VCaP (cell line): ENCODE data around the gene CHRNE.

ENCODE experiments used
- H3K27ac ChIP-seq: fragments of 450-650 bp; 2 replicates; pipeline ENCODE4 v1.5.1; 2017
- TF ChIP-seq, protein P1 (sequence below): fragments of 450-650 bp; conservative IDR thresholded peaks from 2 replicates; pipeline ENCODE4 v1.5.1; 2017; ENCODE audit warnings: mild to moderate bottlenecking, moderate library complexity

Gene CHRNE

GRCh38 chr17:4854111-4854681 is 48.7 kb downstream of the CHRNE start:
- no peak overlapping the region for H3K27ac ChIP-seq
- TF ChIP-seq, protein P1, sequence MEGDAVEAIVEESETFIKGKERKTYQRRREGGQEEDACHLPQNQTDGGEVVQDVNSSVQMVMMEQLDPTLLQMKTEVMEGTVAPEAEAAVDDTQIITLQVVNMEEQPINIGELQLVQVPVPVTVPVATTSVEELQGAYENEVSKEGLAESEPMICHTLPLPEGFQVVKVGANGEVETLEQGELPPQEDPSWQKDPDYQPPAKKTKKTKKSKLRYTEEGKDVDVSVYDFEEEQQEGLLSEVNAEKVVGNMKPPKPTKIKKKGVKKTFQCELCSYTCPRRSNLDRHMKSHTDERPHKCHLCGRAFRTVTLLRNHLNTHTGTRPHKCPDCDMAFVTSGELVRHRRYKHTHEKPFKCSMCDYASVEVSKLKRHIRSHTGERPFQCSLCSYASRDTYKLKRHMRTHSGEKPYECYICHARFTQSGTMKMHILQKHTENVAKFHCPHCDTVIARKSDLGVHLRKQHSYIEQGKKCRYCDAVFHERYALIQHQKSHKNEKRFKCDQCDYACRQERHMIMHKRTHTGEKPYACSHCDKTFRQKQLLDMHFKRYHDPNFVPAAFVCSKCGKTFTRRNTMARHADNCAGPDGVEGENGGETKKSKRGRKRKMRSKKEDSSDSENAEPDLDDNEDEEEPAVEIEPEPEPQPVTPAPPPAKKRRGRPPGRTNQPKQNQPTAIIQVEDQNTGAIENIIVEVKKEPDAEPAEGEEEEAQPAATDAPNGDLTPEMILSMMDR, result no peak

DNA sequence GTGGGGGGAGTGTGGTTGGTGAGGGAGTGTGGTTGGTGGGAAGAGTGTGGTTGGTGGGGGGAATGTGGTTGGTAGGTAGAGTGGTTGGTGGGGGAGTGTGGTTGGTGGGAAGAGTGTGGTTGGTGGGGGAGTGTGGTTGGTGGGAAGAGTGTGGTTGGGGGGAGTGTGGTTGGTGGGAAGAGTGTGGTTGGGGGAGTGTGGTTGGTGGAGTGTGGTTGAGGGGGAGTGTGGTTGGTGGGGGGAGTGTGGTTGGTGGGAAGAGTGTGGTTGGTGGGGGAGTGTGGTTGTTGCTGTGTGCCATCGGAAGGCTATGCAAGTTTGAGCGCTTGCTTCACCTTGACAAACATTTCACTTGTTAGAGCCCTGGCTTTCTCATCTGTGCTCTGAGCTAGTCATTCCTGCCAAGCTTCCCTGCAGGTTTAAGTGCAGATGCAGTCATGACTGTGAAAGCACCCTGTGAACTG is 49.7 kb downstream of the CHRNE start:
- no peak overlapping the region for H3K27ac ChIP-seq
- TF ChIP-seq, protein P1, result no peak

DNA sequence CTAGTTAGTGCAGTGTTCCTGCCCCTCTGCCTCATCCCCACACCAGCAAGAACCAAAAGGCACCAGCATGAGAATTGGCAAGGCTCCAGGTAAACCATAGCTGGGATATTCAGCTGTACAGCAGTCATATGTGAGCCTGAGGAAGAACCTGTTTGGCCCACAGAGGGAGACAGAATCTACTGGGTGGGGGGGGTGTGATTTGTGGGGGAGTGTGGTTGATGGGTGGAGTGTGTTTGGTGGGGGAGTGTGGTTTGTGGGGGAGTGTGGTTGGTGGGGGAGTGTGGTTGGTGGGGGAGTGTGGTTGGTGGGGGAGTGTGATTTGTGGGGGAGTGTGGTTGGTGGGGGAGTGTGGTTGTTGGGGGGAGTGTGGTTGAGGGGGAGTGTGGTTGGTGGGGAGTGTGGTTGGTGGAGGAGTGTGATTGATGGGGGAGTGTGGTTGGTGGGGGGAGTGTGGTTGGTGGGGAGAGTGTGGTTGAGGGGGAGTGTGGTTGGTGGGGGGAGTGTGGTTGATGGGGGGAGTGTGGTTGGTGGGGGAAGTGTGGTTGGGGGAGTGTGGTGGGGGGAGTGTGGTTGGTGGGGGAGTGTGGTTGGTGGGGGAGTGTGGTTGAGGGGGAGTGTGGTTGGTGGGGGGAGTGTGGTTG is 50.2 kb downstream of the CHRNE start:
- TF ChIP-seq, protein P1, result no peak
- no peak overlapping the region for H3K27ac ChIP-seq

DNA sequence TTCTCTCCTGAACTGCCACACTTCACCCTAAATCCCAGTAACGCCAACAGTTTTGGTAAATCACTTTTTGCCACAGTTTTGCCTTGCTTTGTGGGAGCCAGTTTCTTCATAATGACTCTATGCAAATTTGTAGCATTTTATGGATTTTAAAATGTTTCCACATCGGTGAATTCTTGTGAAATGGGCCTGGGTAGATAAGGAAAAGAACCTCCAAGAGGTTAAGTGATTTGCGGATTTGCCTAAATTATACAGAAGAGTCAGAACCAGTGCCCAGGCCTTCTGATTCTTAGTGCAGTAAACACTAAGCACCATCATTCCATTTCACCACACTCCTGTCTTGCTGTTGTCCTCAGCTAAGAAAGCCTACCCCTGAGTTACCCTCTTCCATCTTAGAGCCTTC is 51.8 kb downstream of the CHRNE start:
- H3K27ac ChIP-seq, result no peak overlapping the region
- TF ChIP-seq, protein P1, result no peak

DNA sequence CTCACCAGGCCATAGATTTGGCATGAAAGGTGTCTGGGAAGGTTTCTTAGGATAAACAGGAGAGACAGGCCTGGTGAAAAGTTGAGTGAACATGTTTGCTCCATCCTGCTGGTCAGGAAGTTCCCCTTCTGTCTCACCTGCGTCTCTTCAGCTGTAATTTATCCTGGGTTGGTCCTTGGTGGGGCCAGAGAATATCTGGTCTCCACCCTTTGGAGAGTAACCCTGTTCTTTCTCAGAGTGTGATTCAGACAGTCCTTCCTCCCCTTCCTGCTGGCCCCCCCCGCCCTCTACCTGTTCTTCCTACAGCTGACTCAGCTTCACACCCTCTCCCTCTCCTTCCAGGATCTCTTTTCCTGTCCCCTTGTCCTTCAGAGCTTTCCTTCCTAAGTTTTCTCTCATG is 52.7 kb downstream of the CHRNE start:
- no peak overlapping the region for H3K27ac ChIP-seq
- TF ChIP-seq, protein P1, result no peak

DNA sequence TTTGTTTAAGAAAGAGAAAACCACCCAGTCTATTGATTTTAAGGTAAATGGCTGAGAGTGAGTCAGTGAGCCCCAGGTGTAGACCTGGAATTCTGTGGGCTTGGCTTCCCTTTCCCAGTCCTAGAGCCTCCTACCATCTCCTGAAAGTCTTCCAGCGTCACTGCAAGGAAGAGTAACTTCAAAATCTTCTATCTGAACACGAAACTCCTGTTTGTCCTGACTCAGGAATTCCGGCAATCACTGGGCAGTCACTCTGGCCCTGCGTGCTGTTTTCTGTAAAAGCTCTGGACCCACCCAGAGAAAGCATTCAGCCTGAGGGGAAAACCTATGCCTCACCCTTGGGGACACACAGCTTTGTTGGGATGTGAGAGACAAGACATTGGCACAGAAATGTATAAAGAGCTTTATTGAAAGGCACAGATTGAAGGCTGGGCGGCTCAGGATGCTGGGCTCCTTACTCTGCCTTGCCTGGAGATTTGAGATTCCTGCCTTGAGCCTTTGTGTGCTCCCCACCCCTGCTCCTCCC is 53.8 kb downstream of the CHRNE start:
- H3K27ac ChIP-seq, result no peak overlapping the region
- TF ChIP-seq, protein P1, result no peak
